ENCODE data around the gene TTC27.
A peak's percentile ranks its signal among the peaks of the same experiment; 100 is the strongest.

TTC27 gene

GRCh38 chr2:32668254-32668653 lies 40.4 kb downstream of the TTC27 start:
- no peak for DNase-seq (ENCODE audit: low read depth)

- no peak for DNase-seq (ENCODE audit: low read depth)
Observed at GRCh38 chr2:32671885-32672533, 44.2 kb downstream of the TTC27 start.

GRCh38 chr2:32678825-32679224 lies 51.0 kb downstream of the TTC27 start:
- peak; percentile 58 for DNase-seq (ENCODE audit: low read depth)

- no peak for DNase-seq (ENCODE audit: low read depth)
Observed at GRCh38 chr2:32680942-32681341, 53.1 kb downstream of the TTC27 start.

GRCh38 chr2:32683520-32684086 lies 55.8 kb downstream of the TTC27 start:
- no peak for DNase-seq (ENCODE audit: low read depth)

GRCh38 chr2:32688541-32688940 lies 60.7 kb downstream of the TTC27 start:
- peak; percentile 81 for DNase-seq (ENCODE audit: low read depth)

GRCh38 chr2:32691678-32692077 lies 63.8 kb downstream of the TTC27 start:
- no peak for DNase-seq (ENCODE audit: low read depth)

GRCh38 chr2:32696439-32696838 lies 68.6 kb downstream of the TTC27 start:
- DNase-seq (ENCODE audit: low read depth), result no peak

- DNase-seq (ENCODE audit: low read depth), result peak; percentile 89
Observed at GRCh38 chr2:32697156-32697555, 69.3 kb downstream of the TTC27 start.

- DNase-seq (ENCODE audit: low read depth), result no peak
Observed at GRCh38 chr2:32699151-32699550, 71.3 kb downstream of the TTC27 start.

- no peak for DNase-seq (ENCODE audit: low read depth)
Observed at GRCh38 chr2:32701806-32702205, 74.0 kb downstream of the TTC27 start.

- DNase-seq (ENCODE audit: low read depth), result peak; percentile 17
Observed at GRCh38 chr2:32702303-32703064, 74.6 kb downstream of the TTC27 start.

- DNase-seq (ENCODE audit: low read depth), result no peak
Observed at GRCh38 chr2:32706815-32707579, 79.1 kb downstream of the TTC27 start.

GRCh38 chr2:32711219-32711618 lies 83.4 kb downstream of the TTC27 start:
- peak; percentile 93 for DNase-seq (ENCODE audit: low read depth)

- DNase-seq (ENCODE audit: low read depth), result no peak
Observed at GRCh38 chr2:32711908-32712501, 84.2 kb downstream of the TTC27 start.

- DNase-seq (ENCODE audit: low read depth), result peak; percentile 19
Observed at GRCh38 chr2:32712870-32713269, 85.0 kb downstream of the TTC27 start.

GRCh38 chr2:32714521-32714920 lies 86.7 kb downstream of the TTC27 start:
- DNase-seq (ENCODE audit: low read depth), result no peak

GRCh38 chr2:32715391-32715841 lies 87.6 kb downstream of the TTC27 start:
- no peak for DNase-seq (ENCODE audit: low read depth)

GRCh38 chr2:32715981-32716380 lies 88.1 kb downstream of the TTC27 start:
- peak; percentile 53 for DNase-seq (ENCODE audit: low read depth)

- DNase-seq (ENCODE audit: low read depth), result no peak
Observed at GRCh38 chr2:32716598-32716997, 88.7 kb downstream of the TTC27 start.

- DNase-seq (ENCODE audit: low read depth), result no peak
Observed at GRCh38 chr2:32718752-32719151, 90.9 kb downstream of the TTC27 start.

GRCh38 chr2:32719430-32719829 lies 91.6 kb downstream of the TTC27 start:
- no peak for DNase-seq (ENCODE audit: low read depth)
